OCI-LY7 (cell line): Measurements from ENCODE around the gene LMX1B. TPM values are rescaled to one million over a fixed set of nuclear protein-coding genes. Genes with fewer than 3 reads are reported as not detected.
"Not testable (repeated sequence)": the region's sequence is repeated elsewhere in the genome, so short reads cannot be mapped to it uniquely, and the experiment has no call there.

Experiments used
- BruUV-seq: library from RNA; stranded (reverse); fragments of 400-500 nt; replicated peaks from 2 replicates; lab custom pipeline; 2021; lab: Mats Ljungman, UMichigan
- CTCF ChIA-PET: fragments of 300-600 bp; sonication (Branson Sonifier 250); formaldehyde crosslinking; loops from one replicate; lab custom pipeline; 2022; ENCODE audit warnings: antibody characterized with exemption; ENCODE audit not compliant: unreplicated experiment; lab: Charles Lee
- POLR2A ChIA-PET: fragments of 300-600 bp; sonication (Branson Sonifier 250); formaldehyde crosslinking; loops from one replicate; lab custom pipeline; 2022; ENCODE audit warnings: antibody characterized with exemption; lab: Charles Lee
- DNase-seq: peaks from one replicate; pipeline ENCODE4 v3.0.0-alpha.2; 2015; ENCODE audit warnings: low spot score
- H2AFZ ChIP-seq: fragments of 200-600 bp; sonication (generic), shearing (Covaris generic); 2 replicates; pipeline ENCODE4 v1.6.1; 2014; ENCODE audit warnings: mild to moderate bottlenecking, antibody characterized with exemption, low read length, moderate library complexity
- H3K27ac ChIP-seq: fragments of 200-600 bp; sonication (generic); 2 replicates; pipeline ENCODE4 v1.5.1; 2014; ENCODE audit warnings: mixed run types, low read depth, mild to moderate bottlenecking, moderate library complexity, low read length, inconsistent platforms; ENCODE audit not compliant: poor library complexity, severe bottlenecking
- H3K36me3 ChIP-seq: fragments of 200-600 bp; sonication (generic); 2 replicates; pipeline ENCODE4 v1.6.1; 2014; ENCODE audit warnings: mild to moderate bottlenecking, antibody characterized with exemption, low read length, moderate library complexity, mixed read lengths; ENCODE audit not compliant: insufficient read depth
- H3K4me1 ChIP-seq: fragments of 200-600 bp; sonication (generic); 2 replicates; pipeline ENCODE4 v1.5.1; 2014; ENCODE audit warnings: mild to moderate bottlenecking, low read length; ENCODE audit not compliant: insufficient read depth, poor library complexity, severe bottlenecking
- H3K4me2 ChIP-seq: fragments of 200-600 bp; sonication (generic); 2 replicates; pipeline ENCODE4 v1.6.1; 2014; ENCODE audit warnings: mild to moderate bottlenecking, low read length
- H3K4me3 ChIP-seq: fragments of 200-600 bp; sonication (generic); 2 replicates; pipeline ENCODE4 v1.5.1; 2014; ENCODE audit warnings: mild to moderate bottlenecking, low read depth, low read length; ENCODE audit not compliant: poor library complexity, severe bottlenecking
- H3K79me2 ChIP-seq: fragments of 200-600 bp; sonication (generic); 2 replicates; pipeline ENCODE4 v1.6.1; 2016; ENCODE audit warnings: low read depth, mild to moderate bottlenecking, low read length, moderate library complexity, mixed read lengths; ENCODE audit not compliant: insufficient read depth
- H3K9me2 ChIP-seq: fragments of 200-600 bp; sonication (generic); 2 replicates; pipeline ENCODE4 v1.6.1; 2016; ENCODE audit warnings: mild to moderate bottlenecking, low read length, mixed read lengths; ENCODE audit not compliant: insufficient read depth
- H3K9me3 ChIP-seq: fragments of 200-600 bp; sonication (generic); 2 replicates; pipeline ENCODE4 v1.6.1; 2014; ENCODE audit warnings: mild to moderate bottlenecking, mixed run types, low read length, mixed read lengths
- H4K20me1 ChIP-seq: fragments of 200-600 bp; sonication (generic); 2 replicates; pipeline ENCODE4 v1.6.1; 2014; ENCODE audit warnings: mild to moderate bottlenecking, antibody characterized with exemption, low read length, moderate library complexity, mixed read lengths; ENCODE audit not compliant: insufficient read depth
- CTCF ChIP-seq: fragments of 200-600 bp; sonication (generic); conservative IDR thresholded peaks from 2 replicates; pipeline ENCODE4 v1.5.1; 2014; ENCODE audit warnings: mild to moderate bottlenecking, antibody characterized with exemption, low read length, moderate library complexity, mixed read lengths
- EZH2phosphoT487 ChIP-seq: fragments of 200-600 bp; sonication (generic); IDR thresholded peaks from 2 replicates; pipeline ENCODE4 v1.6.1; 2018; ENCODE audit warnings: low read depth, borderline replicate concordance, mild to moderate bottlenecking, mixed run types, antibody characterized with exemption, low read length, moderate library complexity, mixed read lengths
- intact Hi-C: fragments of 100-400 bp; cut with micrococcal nuclease; formaldehyde crosslinking; loops from one replicate; pipeline ENCODE4 v1.10.0; 2022; ENCODE audit not compliant: unreplicated experiment
- total RNA-seq, 2 experiments: library from RNA; depleted of rRNA in 1 of 2; stranded (reverse); fragments of >200 nt in 1 of 2; shearing (Covaris generic) in 1 of 2; gene quantifications; 2 replicates each; pipeline ENCODE4 v1.2.3, GENCODE V29; 2014 to 2022

LMX1B gene
- total RNA-seq, 2 experiments from 2014 or later, result not detected

- H3K4me2 ChIP-seq, result no peak overlapping the region
- BruUV-seq, result no TSS peak
- no peaks in the 10 kb centered on the region for H3K36me3 ChIP-seq
- intact Hi-C loops, result no loop called here
- H4K20me1 ChIP-seq, result no peaks in the 10 kb centered on the region
- DNase-seq, result no peak
- POLR2A ChIA-PET, result no interaction called here
- no peak overlapping the region for H3K4me3 ChIP-seq
- H3K27ac ChIP-seq, result no peak overlapping the region
- no peaks in the 10 kb centered on the region for H3K79me2 ChIP-seq
- H3K4me1 ChIP-seq, result no peaks in the 10 kb centered on the region
- CTCF ChIA-PET, result no interaction called here
- H2AFZ ChIP-seq, result no peak overlapping the region
- TF ChIP-seq CTCF (no peak), EZH2phosphoT487 (no peak)
- H3K9me3 ChIP-seq, result no peaks in the 10 kb centered on the region
- H3K9me2 ChIP-seq, result no peaks in the 10 kb centered on the region
Measured at GRCh38 chr9:126709241-126709640, 95.5 kb downstream of the LMX1B start.

- ChIA-PET CTCF (no interaction called here), POLR2A (no interaction called here)
- no peaks in the 10 kb centered on the region for H3K79me2 ChIP-seq
- H3K36me3 ChIP-seq, result no peaks in the 10 kb centered on the region
- DNase-seq, result no peak
- H3K4me3 ChIP-seq, result no peak overlapping the region
- intact Hi-C loops, result no loop called here
- no peak for TF ChIP-seq CTCF
- TF ChIP-seq EZH2phosphoT487, result no peak
- H3K9me2 ChIP-seq, result no peaks in the 10 kb centered on the region
- H4K20me1 ChIP-seq, result no peaks in the 10 kb centered on the region
- no TSS peak for BruUV-seq
- no peaks in the 10 kb centered on the region for H3K9me3 ChIP-seq
- no peak overlapping the region for H2AFZ ChIP-seq
- no peak overlapping the region for H3K4me2 ChIP-seq
- H3K27ac ChIP-seq, result no peak overlapping the region
- H3K4me1 ChIP-seq, result peaks cover 12% of the 10 kb centered on the region
Measured at GRCh38 chr9:126715382-126715781, 101.7 kb downstream of the LMX1B start.

- H2AFZ ChIP-seq, H3K36me3 ChIP-seq, H3K9me3 ChIP-seq, BruUV-seq, H3K4me2 ChIP-seq, H3K27ac ChIP-seq, H3K9me2 ChIP-seq, H3K79me2 ChIP-seq, CTCF ChIA-PET, DNase-seq, H4K20me1 ChIP-seq, intact Hi-C loops, H3K4me3 ChIP-seq, POLR2A ChIA-PET: not testable (repeated sequence)
- H3K4me1 ChIP-seq, result peaks cover 22% of the 10 kb centered on the region
Measured at GRCh38 chr9:126717441-126717840, 103.7 kb downstream of the LMX1B start.
